H1 (cell line): Measurements from ENCODE around the gene TEAD4. TPM values are rescaled to one million over a fixed set of nuclear protein-coding genes. Genes with fewer than 3 reads are reported as not detected.

ENCODE experiments used
- CTCF ChIA-PET: fragments of 300-600 bp; sonication (Branson Sonifier 250); formaldehyde crosslinking; loops from one replicate; lab custom pipeline; 2021; ENCODE audit not compliant: partially characterized antibody; lab: Charles Lee
- POLR2A ChIA-PET: fragments of 300-600 bp; sonication (Branson Sonifier 250); formaldehyde crosslinking; loops from one replicate; lab custom pipeline; 2021; ENCODE audit warnings: inconsistent platforms; ENCODE audit not compliant: partially characterized antibody; lab: Charles Lee
- DNase-seq, 2 experiments: peaks; one replicate each; pipeline versions ENCODE4 v3.0.0 to v3.0.0-alpha.2; 2010 to 2022; ENCODE audit warnings: low spot score in 2 of 2, low read depth in 1 of 2, mixed read lengths in 1 of 2
- FAIRE-seq: peaks from 2 replicates; lab custom pipeline; 2011; peaks lifted over from hg19 to GRCh38; lab: Jason Lieb, UNC
- H2AFZ ChIP-seq: 2 replicates; pipeline ENCODE4 v1.8.1; 2012; ENCODE audit warnings: low read length, inconsistent platforms
- H2AK5ac ChIP-seq: 2 replicates; pipeline ENCODE4 v1.6.1; 2013; ENCODE audit warnings: low read depth, low read length
- H2BK120ac ChIP-seq: replicated peaks from 2 replicates; pipeline ENCODE3; 2013; ENCODE audit warnings: low read depth, low read length, inconsistent platforms
- H2BK12ac ChIP-seq: 2 replicates; pipeline ENCODE4 v1.6.1; 2013; ENCODE audit warnings: low read depth, low read length
- H2BK15ac ChIP-seq: 2 replicates; pipeline ENCODE4 v1.6.1; 2013; ENCODE audit warnings: low read length
- H2BK20ac ChIP-seq: 2 replicates; pipeline ENCODE4 v1.6.1; 2013; ENCODE audit warnings: low read length
- H2BK5ac ChIP-seq: 2 replicates; pipeline ENCODE4 v1.6.1; 2013; ENCODE audit warnings: low read depth, low read length
- H3K14ac ChIP-seq: 2 replicates; pipeline ENCODE4 v1.6.1; 2013; ENCODE audit warnings: inconsistent platforms; ENCODE audit not compliant: insufficient read length
- H3K18ac ChIP-seq: 2 replicates; pipeline ENCODE4 v1.6.1; 2013; ENCODE audit warnings: low read length; ENCODE audit errors: extremely low read depth
- H3K23ac ChIP-seq: 2 replicates; pipeline ENCODE4 v1.6.1; 2013; ENCODE audit warnings: inconsistent platforms; ENCODE audit not compliant: insufficient read length
- H3K23me2 ChIP-seq: 2 replicates; pipeline ENCODE4 v1.6.1; 2013; ENCODE audit warnings: low read depth, low read length
- H3K27ac ChIP-seq: 2 replicates; pipeline ENCODE4 v1.6.1; 2011; ENCODE audit warnings: low read depth, low read length, inconsistent platforms
- H3K27me3 ChIP-seq, 4 experiments: replicated peaks in 1 of 4; 1 replicate in 1 of 4; 2 replicates in 3 of 4; pipeline versions ENCODE4 v1.6.1 to v1.8.1; 2011 to 2013; ENCODE audit warnings: low read length in 3 of 4, mild to moderate bottlenecking in 3 of 4, inconsistent platforms in 2 of 4, mixed read lengths in 2 of 4, moderate library complexity in 1 of 4; ENCODE audit not compliant: control insufficient read depth in 3 of 4, insufficient read depth in 3 of 4; ENCODE audit errors: extremely low read depth in 1 of 4
- H3K36me3 ChIP-seq, 4 experiments: 2 replicates each; pipeline versions ENCODE4 v1.6.1 to v1.8.1; 2011 to 2013; ENCODE audit warnings: mild to moderate bottlenecking in 4 of 4, low read length in 3 of 4, moderate library complexity in 2 of 4, control low read depth in 1 of 4, inconsistent platforms in 1 of 4; ENCODE audit not compliant: insufficient read depth in 4 of 4, control insufficient read depth in 2 of 4
- H3K4ac ChIP-seq: replicated peaks from 2 replicates; pipeline ENCODE3; 2013; ENCODE audit warnings: low read length, low read depth, mixed read lengths, inconsistent platforms; ENCODE audit not compliant: insufficient read length
- H3K4me1 ChIP-seq, 4 experiments: replicated peaks in 1 of 4; 1 replicate in 1 of 4; 2 replicates in 3 of 4; pipeline versions ENCODE4 v1.6.1 to v1.8.1; 2011 to 2013; ENCODE audit warnings: low read length in 3 of 4, inconsistent platforms in 2 of 4, mixed read lengths in 1 of 4; ENCODE audit not compliant: insufficient read depth in 4 of 4, control insufficient read depth in 3 of 4
- H3K4me2 ChIP-seq, 2 experiments: 2 replicates each; pipeline versions ENCODE4 v1.6.1 to v1.8.1; 2011 to 2013; ENCODE audit warnings: low read depth in 2 of 2, low read length in 2 of 2, control low read depth in 1 of 2, inconsistent platforms in 1 of 2, mild to moderate bottlenecking in 1 of 2; ENCODE audit not compliant: insufficient read depth in 1 of 2
- H3K4me3 ChIP-seq, 4 experiments: fragments of 200-600, 300-600 bp in 1 of 4; sonication (generic), shearing (Covaris generic), sonication (Bioruptor Twin) in 1 of 4; 2 replicates each; pipeline versions ENCODE4 v1.5.1 to v1.8.1; 2011 to 2016; ENCODE audit warnings: low read length in 4 of 4, low read depth in 3 of 4, control low read depth in 2 of 4, inconsistent platforms in 2 of 4, mild to moderate bottlenecking in 2 of 4, mixed read lengths in 1 of 4, moderate library complexity in 1 of 4; ENCODE audit not compliant: insufficient read depth in 2 of 4; ENCODE audit errors: extremely low read depth in 1 of 4
- H3K56ac ChIP-seq: replicated peaks from 2 replicates; pipeline ENCODE3; 2013; ENCODE audit warnings: low read depth, mild to moderate bottlenecking, mixed read lengths, low read length, inconsistent platforms; ENCODE audit not compliant: insufficient read length
- H3K79me1 ChIP-seq: 2 replicates; pipeline ENCODE4 v1.6.1; 2013; ENCODE audit warnings: low read depth, low read length, control low read depth
- H3K79me2 ChIP-seq, 2 experiments: 2 replicates each; pipeline versions ENCODE4 v1.6.1 to v1.8.1; 2012 to 2013; ENCODE audit warnings: low read length in 2 of 2, mild to moderate bottlenecking in 2 of 2, inconsistent platforms in 1 of 2; ENCODE audit not compliant: insufficient read depth in 2 of 2, control insufficient read depth in 1 of 2
- H3K9ac ChIP-seq, 4 experiments: replicated peaks in 1 of 4; 1 replicate in 1 of 4; 2 replicates in 3 of 4; pipeline versions ENCODE4 v1.6.1 to v1.8.1; 2011 to 2013; ENCODE audit warnings: low read depth in 3 of 4, low read length in 3 of 4, control low read depth in 2 of 4, mild to moderate bottlenecking in 2 of 4, moderate library complexity in 2 of 4, inconsistent platforms in 1 of 4; ENCODE audit errors: extremely low read depth in 1 of 4
- H3K9me3 ChIP-seq, 2 experiments: 2 replicates each; pipeline versions ENCODE4 v1.6.1 to v1.8.1; 2012 to 2013; ENCODE audit warnings: mild to moderate bottlenecking in 2 of 2, moderate library complexity in 2 of 2, control low read depth in 1 of 2, inconsistent platforms in 1 of 2, low read depth in 1 of 2, low read length in 1 of 2, mixed read lengths in 1 of 2; ENCODE audit not compliant: insufficient read depth in 2 of 2
- H4K20me1 ChIP-seq, 2 experiments: replicated peaks in 1 of 2; 2 replicates each; pipeline versions ENCODE3 to v1.8.1; 2011 to 2013; ENCODE audit warnings: inconsistent platforms in 2 of 2, low read length in 2 of 2, mild to moderate bottlenecking in 1 of 2; ENCODE audit not compliant: insufficient read depth in 2 of 2, control insufficient read depth in 1 of 2
- H4K5ac ChIP-seq: 2 replicates; pipeline ENCODE4 v1.6.1; 2013; ENCODE audit warnings: low read length, low read depth, mixed read lengths, inconsistent platforms; ENCODE audit not compliant: insufficient read length
- H4K8ac ChIP-seq: 2 replicates; pipeline ENCODE4 v1.8.0; 2013; ENCODE audit warnings: mild to moderate bottlenecking, moderate library complexity, low read length, inconsistent platforms; ENCODE audit not compliant: insufficient read depth; ENCODE audit errors: extremely low read depth
- H4K91ac ChIP-seq: replicated peaks from 2 replicates; pipeline ENCODE3; 2013; ENCODE audit warnings: low read length, mixed read lengths, inconsistent platforms; ENCODE audit not compliant: insufficient read length
- BACH1 ChIP-seq: IDR thresholded peaks from 2 replicates; pipeline ENCODE4 v1.6.1; 2012; ENCODE audit warnings: low read length, improper control_type of control experiment
- BCL11A ChIP-seq, 2 experiments: IDR thresholded peaks; one replicate each; pipeline ENCODE4 v1.6.1; 2011; ENCODE audit warnings: low read depth in 2 of 2, low read length in 2 of 2, mild to moderate bottlenecking in 2 of 2
- KDM5A ChIP-seq: fragments of 200-600 bp; IDR thresholded peaks from 2 replicates; pipeline ENCODE4 v1.7.1; 2012; ENCODE audit warnings: mild to moderate bottlenecking, low read length, inconsistent platforms, mixed read lengths
- NANOG ChIP-seq: IDR thresholded peaks from 2 replicates; pipeline ENCODE4 v1.6.1; 2011; ENCODE audit warnings: low read length, low read depth, mild to moderate bottlenecking, inconsistent platforms; ENCODE audit not compliant: insufficient read depth, poor library complexity, severe bottlenecking
- POLR2A ChIP-seq, 2 experiments: IDR thresholded peaks; 1 replicate in 1 of 2; 2 replicates in 1 of 2; pipeline ENCODE4 v1.6.1; 2011; ENCODE audit warnings: low read depth in 2 of 2, low read length in 2 of 2, mild to moderate bottlenecking in 2 of 2; ENCODE audit errors: control extremely low read depth in 1 of 2
- RFX5 ChIP-seq: IDR thresholded peaks from 2 replicates; pipeline ENCODE4 v1.6.1; 2011; ENCODE audit warnings: low read depth, low read length, improper control_type of control experiment, borderline replicate concordance
- RXRA ChIP-seq: IDR thresholded peaks from 2 replicates; pipeline ENCODE4 v1.6.1; 2011; ENCODE audit warnings: low read depth, mild to moderate bottlenecking, low read length, moderate library complexity; ENCODE audit not compliant: insufficient read depth
- SIN3A ChIP-seq, 2 experiments: IDR thresholded peaks in 1 of 2; conservative IDR thresholded peaks in 1 of 2; 2 replicates each; pipeline ENCODE4 v1.6.1; 2011 to 2012; ENCODE audit warnings: low read length in 2 of 2, improper control_type of control experiment in 1 of 2, low read depth in 1 of 2, mild to moderate bottlenecking in 1 of 2
- SIRT6 ChIP-seq: IDR thresholded peaks from one replicate; pipeline ENCODE4 v1.7.1; 2012; ENCODE audit warnings: low read length, inconsistent platforms
- SIX5 ChIP-seq: IDR thresholded peaks from 2 replicates; pipeline ENCODE4 v1.6.1; 2011; ENCODE audit warnings: mild to moderate bottlenecking, low read depth, low read length
- SP4 ChIP-seq: IDR thresholded peaks from 2 replicates; pipeline ENCODE4 v1.6.1; 2012; ENCODE audit warnings: low read length, inconsistent platforms
- SUZ12 ChIP-seq: fragments of 200-600 bp; sonication (generic); IDR thresholded peaks from 2 replicates; pipeline ENCODE4 v1.6.1; 2012; ENCODE audit warnings: mild to moderate bottlenecking, inconsistent platforms, low read length, moderate library complexity, mixed read lengths
- TAF7 ChIP-seq: optimal IDR thresholded peaks from 2 replicates; pipeline ENCODE3; 2011; ENCODE audit warnings: low read depth, mild to moderate bottlenecking, inconsistent platforms, low read length, moderate library complexity, borderline replicate concordance
- USF2 ChIP-seq: IDR thresholded peaks from 2 replicates; pipeline ENCODE4 v1.6.1; 2011; ENCODE audit warnings: low read length, improper control_type of control experiment
- WGBS, 2 experiments: shearing (Covaris generic) in 1 of 2; methylation state at CpG; one replicate each; pipeline versions ENCODE4 v1.1.6 to v1.1.7; 2013 to 2015; ENCODE audit warnings: low lambda C conversion rate in 2 of 2, mixed read lengths in 2 of 2, inconsistent platforms in 1 of 2, low coverage in 1 of 2, missing lambda C conversion rate in 1 of 2; ENCODE audit not compliant: insufficient replicate concordance in 2 of 2, insufficient coverage in 1 of 2, insufficient read length in 1 of 2; ENCODE audit errors: extremely low coverage in 1 of 2, missing lambda C conversion rate in 1 of 2; 5-methylcytosine and 5-hydroxymethylcytosine counted together
- polyA plus RNA-seq, 7 experiments: library from polyadenylated mRNA; depleted of rRNA in 3 of 7; stranded (reverse) in 5 of 7; unstranded in 2 of 7; fragments of >200 nt in 5 of 7; fragments of 200-250 nt in 2 of 7; gene quantifications; 1 replicate in 5 of 7; 2 replicates in 1 of 7; 4 replicates in 1 of 7; pipeline versions ENCODE4 v1.2.1 to v1.2.3, GENCODE V29; 2011 to 2013; ENCODE audit warnings: missing spikeins in 2 of 7, mixed read lengths in 2 of 7
- total RNA-seq: library from RNA; stranded (reverse); fragmentation: NEBNext Ultra II Directional; extraction: Animal tissue kit (Norgen Biotek cat#: 25700); gene quantifications from 2 replicates; pipeline ENCODE4 v1.2.1, GENCODE V29; 2021

The TEAD4 gene
- total and polyA plus RNA-seq, 2 of the 8 experiments (the other 6 are each of a cell fraction or from before 2014, with no cell fraction given) = 56.7 to 116 TPM

- DNase-seq (no peak), FAIRE-seq (no peak)
- Histone ChIP-seq H3K27ac (no peak overlapping the region), H3K4me3 (no peak overlapping the region), H3K23ac (no peak overlapping the region), H3K4me1 (peaks cover 0 to 12% (median 3%) of the 10 kb centered on the region in 4 experiments; a peak in 3 of 7 replicates), H2BK20ac (no peak overlapping the region), H2BK15ac (no peak overlapping the region), H2BK5ac (no peak overlapping the region), H2BK120ac (no peak overlapping the region), H3K14ac (no peak overlapping the region), H4K8ac (no peak overlapping the region), H3K23me2 (peaks cover 4% of the 10 kb centered on the region; the same call in 1 of the 2 replicates), H3K79me1 (no peaks in the 10 kb centered on the region; the same call in 1 of the 2 replicates), H3K36me3 (no peaks in the 10 kb centered on the region), H3K27me3 (peaks cover 0 to 18% (median 8%) of the 10 kb centered on the region in 4 experiments; a peak in 3 of 7 replicates), H4K5ac (no peak overlapping the region), H3K18ac (no peak overlapping the region), H4K91ac (no peak overlapping the region), H3K56ac (no peak overlapping the region), H3K4me2 (no peak overlapping the region), H4K20me1 (no peaks in the 10 kb centered on the region), H3K9ac (no peak overlapping the region), H3K9me3 (no peaks in the 10 kb centered on the region), H2AK5ac (no peak overlapping the region), H2AFZ (no peak overlapping the region), H2BK12ac (no peak overlapping the region), H3K79me2 (no peaks in the 10 kb centered on the region), H3K4ac (no peak overlapping the region)
- WGBS, 2 experiments = 88% methylated on average over 6 of the region's 6 CpGs; no CpG with 5 or more reads in 1 of the 2 experiments
- ChIA-PET POLR2A (no interaction called here), CTCF (interaction anchor here (0.6 to 6.3 kb wide), 9 partner anchors 12 to 200 kb away, joined by 3 to 78 read pairs (median 9); no protein-coding TSS in a partner anchor)
- no peak for TF ChIP-seq RXRA
- TF ChIP-seq SIX5 = no peak
- no peak for TF ChIP-seq SUZ12
- no peak for TF ChIP-seq SP4
- TF ChIP-seq USF2 = no peak
- no peak for TF ChIP-seq SIN3A (conservative IDR thresholded peaks at IDR 0.05 in 1 of 2, IDR thresholded peaks at IDR 0.05 in 1 of 2; ENCODE audit: low read depth in 1 of 2, low read length in 2 of 2)
- no peak for TF ChIP-seq POLR2A (IDR thresholded peaks at IDR 0.05; ENCODE audit: control extremely low read depth in 1 of 2, low read depth in 2 of 2, low read length in 2 of 2)
- no peak for TF ChIP-seq NANOG
- no peak for TF ChIP-seq TAF7
- no peak for TF ChIP-seq BACH1
- TF ChIP-seq RFX5 = no peak
- no peak for TF ChIP-seq KDM5A
- no peak for TF ChIP-seq BCL11A (IDR thresholded peaks at IDR 0.05; ENCODE audit: low read depth in 2 of 2, low read length in 2 of 2)
- TF ChIP-seq SIRT6 = no peak
Measured at GRCh38 chr12:3075315-3075714, 116.1 kb downstream of the TEAD4 start.
